Measurements from ENCODE around the gene ISOC1.

ISOC1 gene

DNA sequence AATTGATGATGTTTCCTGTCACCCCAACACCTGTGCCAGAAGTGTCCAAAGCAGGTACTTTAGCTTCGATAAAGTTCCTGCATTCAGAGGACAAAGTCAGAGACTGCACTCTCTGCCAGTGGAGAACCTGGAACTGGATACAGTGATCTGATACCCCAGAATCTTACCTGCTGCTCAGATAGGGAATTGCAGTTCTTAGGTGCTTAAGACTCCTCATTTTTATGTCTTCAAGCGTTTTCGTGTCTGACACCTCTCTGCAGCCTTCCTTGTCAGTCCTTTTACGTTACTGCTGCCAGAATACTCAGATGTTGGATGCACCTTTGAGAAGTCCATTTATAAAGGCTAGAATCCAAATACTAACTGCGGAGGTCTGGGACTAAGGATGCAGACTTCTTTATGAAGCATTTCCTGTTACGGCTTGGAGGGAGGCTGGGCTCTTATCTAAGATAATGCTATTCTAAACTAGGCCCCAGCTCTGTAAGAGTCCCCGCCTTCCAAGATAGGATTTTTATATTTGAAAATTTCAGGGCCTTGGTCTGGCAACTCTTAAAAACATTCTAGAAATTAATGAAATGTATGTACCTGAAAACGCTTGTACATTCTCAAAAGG lies 1.9 kb downstream of the ISOC1 start:
- no peak for DNase-seq

DNA sequence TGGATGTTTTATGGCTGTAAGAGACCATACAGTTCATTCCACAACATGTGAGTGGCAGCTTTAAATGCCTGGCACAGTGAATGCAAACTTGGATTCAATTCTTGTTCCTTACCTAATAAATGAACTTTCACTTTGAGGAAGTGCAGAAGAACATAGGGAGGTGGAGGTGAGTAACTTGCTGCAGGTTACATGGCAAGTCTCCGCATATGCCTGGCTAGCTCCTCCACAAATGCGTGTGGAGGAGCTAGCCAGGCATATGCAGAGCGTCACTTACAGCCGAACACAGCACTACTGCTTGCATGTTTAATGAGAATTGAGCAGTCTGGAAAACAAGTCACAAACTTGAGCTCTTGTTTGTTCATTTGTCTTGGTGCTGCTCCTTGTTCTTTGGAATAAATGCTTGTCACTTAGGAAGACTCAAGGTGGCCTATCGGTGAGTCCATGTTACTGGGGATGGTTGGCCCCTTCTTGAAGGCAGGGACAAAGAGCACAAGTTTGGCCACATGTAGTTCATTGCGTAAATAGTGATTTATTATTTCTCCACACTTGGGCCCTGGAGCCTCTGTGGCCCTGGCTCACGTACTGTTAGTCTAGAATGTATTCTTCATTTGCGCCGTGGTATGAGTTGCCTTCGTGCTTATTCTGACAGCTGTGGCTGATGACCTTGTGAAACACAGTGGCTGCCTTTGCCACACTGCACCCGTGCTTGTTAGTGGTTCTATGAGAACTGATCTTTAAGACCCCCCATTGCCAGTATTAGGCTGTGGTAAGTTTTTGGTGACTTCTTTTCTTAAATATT lies 3.1 kb downstream of the ISOC1 start:
- DNase-seq, result no peak

DNA sequence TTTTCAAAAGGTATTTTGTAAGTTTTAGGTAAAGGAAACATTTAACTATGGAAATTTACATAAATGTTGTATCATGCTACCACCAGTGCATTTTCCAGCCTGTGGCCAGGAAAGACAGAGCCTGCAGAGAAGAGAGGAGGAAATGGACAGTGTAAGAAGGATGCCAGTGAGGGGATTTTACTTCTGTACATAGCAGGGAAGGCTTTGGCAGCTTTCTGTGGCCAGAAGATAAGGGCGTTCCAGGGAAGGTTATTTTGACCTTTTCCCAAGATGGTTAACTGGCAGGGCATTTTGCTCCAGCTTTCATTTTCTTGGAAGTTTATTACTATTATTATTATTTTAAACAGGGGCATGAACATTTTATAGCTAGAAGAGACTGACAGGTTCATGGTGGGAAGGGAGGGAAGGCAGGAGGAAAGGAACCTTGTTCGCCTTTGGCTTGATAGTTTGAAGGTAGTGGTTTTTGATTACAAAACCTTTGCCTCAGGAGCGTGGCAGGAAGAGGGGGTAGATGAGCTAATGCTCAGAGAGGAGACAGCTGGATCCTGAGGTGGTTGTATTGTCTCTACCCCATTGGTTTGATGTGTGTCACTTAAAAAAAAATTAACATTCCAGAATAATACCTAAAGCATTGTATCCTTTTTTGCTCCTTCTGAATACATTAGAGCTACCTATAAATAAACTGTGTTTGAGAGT lies 4.1 kb downstream of the ISOC1 start:
- DNase-seq, result no peak

DNA sequence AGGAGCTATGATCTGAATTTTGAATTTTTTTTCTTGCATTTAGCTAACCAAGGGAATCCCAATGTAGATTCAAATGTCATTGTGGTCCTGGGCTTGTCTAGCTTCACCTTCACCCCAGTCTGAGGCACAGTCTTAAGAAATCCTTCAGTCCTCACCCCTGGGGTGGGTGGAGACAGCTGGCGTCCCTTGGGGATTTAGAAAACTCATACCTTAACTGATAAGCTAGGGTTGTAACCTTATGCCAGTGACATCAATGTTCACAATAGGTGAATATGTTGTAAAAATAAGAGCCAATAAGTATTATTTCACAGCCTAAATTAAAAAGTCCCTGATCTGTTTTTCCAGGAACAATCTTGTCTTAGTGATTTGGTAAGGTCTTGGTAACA lies 4.6 kb downstream of the ISOC1 start:
- no peak for DNase-seq

DNA sequence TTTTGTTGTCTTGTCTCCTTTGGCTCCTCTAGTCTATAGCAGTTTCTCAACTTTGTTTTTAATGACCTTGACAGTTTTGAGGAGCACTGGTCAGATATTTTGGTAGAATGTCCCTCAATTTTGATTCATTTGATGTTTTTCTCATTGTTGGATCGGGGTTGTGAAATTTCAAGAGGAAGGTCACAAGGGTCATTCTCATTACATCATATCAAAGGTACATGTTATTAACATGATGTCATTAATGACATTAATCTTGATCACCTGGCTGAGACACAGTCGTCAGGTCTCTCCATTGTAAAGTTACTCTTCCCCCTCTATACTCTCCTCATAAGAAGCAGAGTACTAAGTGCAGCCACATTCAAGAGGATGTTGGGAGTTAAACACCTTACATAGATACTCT lies 7.2 kb downstream of the ISOC1 start:
- DNase-seq, result no peak

DNA sequence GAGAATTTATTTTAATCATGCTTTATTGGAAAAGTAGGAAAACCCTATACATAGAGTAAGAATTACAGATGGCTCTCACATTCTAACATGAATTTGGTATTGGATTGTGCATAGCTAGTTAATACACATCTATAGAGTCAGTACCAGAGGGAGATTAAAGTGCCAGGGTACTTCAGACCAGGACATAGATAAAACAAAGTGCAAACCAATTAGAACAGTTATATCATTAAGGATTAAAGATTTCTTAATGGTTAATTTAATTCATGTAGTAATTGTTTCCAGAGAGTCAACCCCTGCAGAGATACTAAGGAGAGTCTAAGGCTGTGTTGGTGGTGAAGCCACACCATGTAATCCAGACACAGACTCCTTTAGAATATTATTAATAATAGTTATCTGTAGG lies 8.8 kb downstream of the ISOC1 start:
- no peak for DNase-seq

DNA sequence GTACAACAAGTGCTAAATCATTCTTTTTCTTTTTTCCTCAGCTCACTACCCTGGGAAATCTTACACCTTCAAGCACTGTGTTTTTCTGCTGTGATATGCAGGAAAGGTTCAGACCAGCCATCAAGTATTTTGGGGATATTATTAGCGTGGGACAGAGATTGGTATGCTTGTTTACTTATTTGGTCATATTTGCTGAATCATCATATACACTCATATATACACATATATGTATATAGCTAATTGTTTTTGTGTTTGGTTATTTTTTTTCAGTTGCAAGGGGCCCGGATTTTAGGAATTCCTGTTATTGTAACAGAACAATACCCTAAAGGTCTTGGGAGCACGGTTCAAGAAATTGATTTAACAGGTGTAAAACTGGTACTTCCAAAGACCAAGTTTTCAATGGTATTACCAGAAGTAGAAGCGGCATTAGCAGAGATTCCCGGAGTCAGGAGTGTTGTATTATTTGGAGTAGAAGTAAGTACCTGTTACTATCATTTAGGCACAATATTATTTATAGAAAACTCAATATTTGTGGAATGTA lies 10.4 kb downstream of the ISOC1 start:
- DNase-seq, result no peak

DNA sequence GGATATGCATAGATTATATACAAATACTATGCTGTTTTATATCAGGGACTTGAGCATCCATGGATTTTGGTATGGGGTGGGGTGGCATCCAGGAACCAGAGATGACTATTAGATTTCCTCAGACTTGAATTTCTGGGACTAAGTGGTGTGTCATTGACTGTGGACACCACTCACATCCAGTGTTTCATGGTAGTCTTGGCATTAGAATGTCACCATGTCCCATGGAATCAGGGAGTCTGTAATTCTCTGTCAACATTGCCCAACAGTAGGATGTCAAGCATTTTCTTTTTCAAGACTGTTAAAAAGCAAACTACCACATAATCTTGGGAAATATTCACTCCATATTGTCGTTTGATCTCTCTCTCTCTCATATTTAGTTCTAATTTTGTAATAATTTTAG lies 13.1 kb downstream of the ISOC1 start:
- no peak for DNase-seq

DNA sequence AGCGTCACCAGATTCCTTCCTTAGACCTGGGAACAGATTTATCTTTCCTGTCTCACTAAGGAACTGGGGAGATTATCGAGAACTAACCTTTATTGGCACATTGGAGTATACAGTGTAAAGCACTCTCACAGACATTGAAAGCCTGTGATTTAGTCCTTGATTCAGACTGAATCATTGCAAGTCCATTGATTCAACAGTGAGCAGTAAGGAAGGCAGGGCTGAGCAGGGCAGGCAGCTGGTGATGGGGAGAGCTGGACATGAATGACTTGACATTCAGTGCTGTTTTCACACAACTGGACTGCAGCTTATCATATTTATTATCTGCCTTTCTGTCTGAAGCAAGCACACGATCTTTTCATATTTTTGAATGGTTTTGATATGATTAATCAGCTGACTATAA lies 16.2 kb downstream of the ISOC1 start:
- no peak for DNase-seq

DNA sequence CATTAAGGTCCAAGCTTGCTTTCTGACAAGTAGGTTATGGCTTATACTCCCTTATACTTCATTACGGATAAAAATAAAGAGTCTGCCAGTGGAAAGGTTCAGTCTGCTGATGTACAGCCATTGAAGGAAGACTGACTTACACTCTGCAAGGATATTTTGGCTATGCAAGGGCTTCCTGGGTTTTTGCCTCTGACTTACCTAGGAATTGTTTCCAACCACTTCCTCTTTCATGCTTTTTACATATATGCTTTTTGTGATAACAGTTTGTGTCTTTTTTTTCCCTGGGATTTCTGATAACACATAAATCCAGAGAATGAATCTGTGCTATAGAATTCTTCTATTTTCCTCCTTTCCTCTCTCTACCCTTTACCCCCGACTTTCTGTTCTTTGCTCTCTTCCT lies 16.8 kb downstream of the ISOC1 start:
- DNase-seq, result no peak

DNA sequence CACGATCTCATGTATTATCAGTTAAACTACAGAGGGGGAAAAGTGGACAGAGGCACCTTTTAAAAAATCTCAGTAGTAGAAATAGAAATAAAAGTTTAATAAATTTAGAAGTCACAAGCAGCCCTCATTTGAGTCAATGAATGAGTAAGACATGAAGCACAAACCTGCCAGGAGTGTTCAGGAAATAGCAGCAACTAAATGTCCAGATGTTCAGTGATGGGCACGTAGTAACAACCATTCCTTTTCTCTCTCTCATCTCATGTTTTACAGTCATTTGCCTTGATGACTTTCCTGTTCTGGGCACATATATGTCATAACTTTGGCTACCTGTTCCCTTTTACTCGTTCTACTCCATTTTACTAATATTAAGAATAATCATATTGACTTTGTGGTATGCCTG lies 17.7 kb downstream of the ISOC1 start:
- DNase-seq, result no peak

DNA sequence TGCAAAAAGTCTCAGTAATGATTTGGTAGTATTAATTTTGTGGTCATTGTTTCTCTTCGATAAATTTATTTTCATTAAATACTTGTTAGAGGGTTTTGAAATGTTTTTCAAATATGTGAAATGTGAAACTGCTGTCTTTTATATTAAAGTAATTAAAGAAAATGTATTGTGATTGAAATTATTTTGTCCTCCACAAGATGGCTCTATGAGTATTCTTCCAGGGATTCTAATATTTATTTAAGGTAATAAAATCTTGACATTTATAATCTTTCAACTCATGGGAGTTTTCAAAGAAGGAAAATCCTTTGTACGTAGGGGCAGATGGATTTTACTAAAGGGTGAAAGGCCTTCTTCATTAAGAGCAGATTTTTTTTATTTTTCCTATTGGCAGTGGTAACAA lies 19.3 kb downstream of the ISOC1 start:
- DNase-seq, result no peak

DNA sequence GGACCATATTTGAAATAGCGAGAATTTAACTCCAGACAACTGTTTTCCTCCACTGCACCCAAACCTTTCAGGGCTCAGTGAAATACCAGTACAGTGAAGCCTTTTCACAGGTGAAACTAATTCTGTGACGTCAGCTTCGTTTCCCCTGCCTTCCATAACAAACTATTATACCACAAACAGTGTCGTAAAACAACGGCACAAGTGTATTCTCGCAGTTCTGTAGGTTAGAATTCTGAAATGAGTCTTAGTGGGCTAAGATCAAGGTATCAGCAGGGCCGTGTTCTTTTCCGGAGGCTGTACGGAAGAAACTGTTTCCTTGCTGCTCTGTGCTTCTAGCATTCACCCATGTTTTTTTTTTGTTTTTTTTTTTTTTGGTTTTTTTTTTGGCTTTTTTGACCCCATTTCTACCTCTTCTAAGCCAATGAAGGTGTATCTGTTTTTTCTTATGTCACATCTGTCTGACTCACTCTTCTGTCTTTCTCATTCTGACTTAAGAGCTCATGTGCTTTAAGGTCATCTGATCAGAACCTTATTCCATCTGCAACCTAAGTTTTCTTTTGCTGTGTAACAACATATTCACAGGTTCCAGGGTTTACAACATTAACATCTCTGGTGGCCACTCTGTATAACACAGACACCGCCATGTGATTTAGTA lies 20.1 kb downstream of the ISOC1 start:
- DNase-seq, result no peak

DNA sequence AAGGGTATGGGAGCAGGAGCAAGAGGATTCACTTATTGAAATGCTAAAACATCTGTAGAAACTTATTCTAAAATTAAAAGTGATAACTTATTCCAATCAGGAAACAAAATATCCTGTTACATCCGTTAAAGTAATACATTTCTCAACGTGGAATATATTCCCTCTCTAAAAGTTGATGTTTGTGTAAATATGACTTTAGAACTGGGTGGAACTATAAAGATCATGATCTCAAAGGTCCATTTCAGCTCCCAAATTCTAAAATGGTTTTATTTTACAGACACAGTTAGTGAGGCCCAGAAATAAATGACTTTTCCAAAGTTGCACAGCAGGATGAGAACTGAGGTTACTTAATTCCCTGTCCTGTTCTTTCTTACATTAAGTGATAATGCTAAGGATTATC lies 21.1 kb downstream of the ISOC1 start:
- DNase-seq, result no peak

DNA sequence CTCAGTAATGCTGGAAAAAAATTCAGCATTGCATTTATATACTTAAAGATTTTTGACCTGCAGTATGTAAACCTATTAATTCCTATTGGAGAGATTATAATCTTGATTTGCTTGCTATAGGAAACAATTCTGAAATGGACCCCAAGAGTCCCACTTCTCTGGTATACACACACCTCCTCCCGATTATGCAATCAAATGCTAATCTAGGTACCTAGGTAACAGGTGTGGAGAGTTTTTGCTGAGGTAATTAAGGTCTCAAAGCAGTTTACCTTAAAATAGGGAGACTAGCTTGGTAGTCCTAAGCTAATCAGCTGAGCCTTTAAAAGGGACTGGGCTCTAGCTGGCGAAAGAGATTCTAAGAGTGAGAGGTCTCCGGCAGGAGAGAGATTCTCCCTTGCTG lies 22.2 kb downstream of the ISOC1 start:
- no peak for DNase-seq

DNA sequence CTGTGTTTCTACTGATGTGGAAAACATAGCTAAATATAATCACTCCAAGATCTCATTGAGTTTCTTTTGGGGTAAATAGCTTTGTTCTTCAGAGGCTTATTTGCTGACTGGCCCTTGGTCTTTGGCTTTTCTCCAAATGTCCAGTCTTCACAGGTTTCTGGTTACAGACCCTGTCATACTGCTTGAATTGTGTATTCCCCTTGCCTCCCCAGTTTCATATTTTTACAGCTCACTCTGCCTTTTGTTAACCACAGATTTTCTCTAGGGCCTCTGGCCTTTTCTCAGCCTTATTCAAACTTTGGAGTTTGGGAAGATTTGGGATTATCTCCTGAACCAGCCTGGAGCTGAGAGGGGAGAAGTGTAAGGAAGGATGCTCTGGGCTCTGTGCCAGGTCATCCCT lies 23.9 kb downstream of the ISOC1 start:
- DNase-seq, result no peak

DNA sequence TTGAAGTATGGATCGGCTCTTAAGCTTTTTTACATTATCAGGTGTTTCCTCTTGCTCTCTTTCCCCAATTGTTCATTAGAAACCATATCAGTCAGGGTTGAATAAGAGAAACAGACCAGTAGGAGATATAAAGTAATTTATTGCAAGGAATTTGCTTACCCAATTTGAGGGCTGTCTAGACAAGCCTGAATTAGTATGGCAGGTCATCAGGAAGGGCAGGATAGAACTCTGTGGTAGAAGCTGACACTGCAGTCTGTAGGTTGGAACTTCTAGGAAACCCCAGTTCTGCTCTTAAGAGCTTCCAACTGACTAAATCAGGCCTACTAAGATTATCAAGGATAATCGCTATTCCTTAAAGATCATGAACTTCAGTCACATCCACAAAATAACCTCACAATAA lies 24.3 kb downstream of the ISOC1 start:
- DNase-seq, result no peak

DNA sequence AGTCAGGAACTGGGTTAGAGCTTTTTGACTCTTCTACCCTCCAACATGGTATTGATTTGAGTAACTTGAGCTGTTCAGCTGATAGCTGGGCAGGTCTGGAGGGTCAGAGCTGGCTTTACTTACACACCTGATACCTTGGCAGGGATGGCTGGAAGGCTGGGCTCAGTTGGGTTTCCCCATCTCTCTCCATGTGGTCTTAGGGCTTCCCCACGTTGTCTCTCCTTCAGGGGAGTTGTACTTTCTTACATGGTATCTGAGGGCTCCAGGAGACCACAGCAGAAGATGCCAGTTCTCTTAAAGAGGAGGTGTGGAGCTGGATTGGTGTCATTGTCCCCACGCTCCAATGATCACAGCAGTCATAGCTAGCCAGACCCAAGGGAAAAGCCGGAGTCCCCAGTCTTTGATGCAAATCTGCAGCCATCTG lies 25.6 kb downstream of the ISOC1 start:
- no peak for DNase-seq

DNA sequence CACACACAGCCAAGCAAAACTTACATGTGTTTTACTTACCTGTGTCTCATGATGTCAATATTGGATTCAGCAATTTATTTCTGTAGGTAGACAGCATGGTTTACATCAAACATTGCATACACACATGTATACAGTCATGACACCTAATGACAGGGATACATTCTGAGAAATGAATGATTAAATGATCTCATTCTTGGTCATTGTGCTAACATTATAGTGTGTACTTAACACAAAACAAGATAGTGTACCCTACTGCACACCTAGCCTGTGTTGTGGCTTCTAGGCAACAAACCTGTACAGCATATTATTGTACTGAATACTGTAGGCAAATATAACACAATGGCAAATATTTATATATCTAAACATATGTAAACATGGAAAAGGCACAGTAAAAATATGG lies 28.0 kb downstream of the ISOC1 start:
- no peak for DNase-seq

DNA sequence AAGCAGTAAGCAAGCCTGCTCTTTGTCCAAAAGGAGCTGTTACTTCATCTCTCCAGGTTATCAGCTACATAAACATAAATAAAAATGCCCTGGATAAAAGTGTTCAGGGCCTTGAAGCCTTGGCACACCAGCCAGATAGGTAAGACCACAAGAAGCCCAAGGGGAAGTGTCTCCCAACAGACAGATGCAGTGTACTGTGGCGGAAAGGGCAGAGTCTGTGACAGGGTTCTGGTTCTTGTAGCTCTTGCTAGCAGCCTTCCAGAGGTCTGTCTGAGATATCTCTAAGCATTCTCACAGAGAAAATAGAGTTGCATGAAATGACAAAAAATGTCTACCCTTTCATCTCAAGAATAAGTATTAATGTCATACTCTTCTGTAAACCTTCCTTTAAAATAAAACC lies 30.1 kb downstream of the ISOC1 start:
- no peak for DNase-seq

DNA sequence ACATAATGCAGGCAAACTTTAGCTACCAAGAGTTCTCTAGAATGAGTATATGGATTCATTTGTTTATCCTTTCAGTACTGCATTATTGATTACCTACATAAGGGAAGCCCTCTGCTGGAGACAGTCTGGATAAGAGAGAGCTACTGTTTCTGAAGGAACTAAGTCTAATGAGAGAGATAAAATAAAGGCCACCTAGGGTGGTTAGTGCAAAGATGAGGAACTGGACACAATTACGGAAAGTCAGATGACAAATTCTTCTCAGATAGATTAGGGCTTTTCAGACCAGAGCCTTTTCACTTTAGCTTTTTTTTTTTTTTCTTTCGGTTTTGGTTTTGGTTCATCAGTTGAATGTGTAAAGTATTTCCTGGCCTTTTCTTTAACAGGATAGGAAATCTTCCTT lies 31.3 kb downstream of the ISOC1 start:
- DNase-seq, result peak in 1 of 2 donors; percentile 32

DNA sequence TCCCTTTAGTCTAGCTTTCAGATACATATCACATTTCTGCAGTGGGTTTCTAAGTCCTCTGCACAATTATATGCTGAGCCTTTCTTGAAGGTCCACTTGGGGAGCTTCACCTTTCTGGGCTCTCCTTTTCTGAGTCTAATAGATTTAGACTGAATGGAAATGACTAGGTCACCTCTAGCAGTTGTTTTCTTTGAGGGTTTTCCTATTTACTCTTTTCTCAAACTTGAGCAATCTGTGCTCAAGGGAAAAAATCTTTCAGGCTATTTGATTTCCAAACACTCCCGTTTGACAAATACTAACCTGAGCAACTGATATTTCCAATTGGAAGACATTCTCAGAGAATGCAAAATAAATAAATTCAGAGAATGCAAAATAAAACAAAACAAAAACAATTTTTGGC lies 39.0 kb downstream of the ISOC1 start:
- no peak for DNase-seq

DNA sequence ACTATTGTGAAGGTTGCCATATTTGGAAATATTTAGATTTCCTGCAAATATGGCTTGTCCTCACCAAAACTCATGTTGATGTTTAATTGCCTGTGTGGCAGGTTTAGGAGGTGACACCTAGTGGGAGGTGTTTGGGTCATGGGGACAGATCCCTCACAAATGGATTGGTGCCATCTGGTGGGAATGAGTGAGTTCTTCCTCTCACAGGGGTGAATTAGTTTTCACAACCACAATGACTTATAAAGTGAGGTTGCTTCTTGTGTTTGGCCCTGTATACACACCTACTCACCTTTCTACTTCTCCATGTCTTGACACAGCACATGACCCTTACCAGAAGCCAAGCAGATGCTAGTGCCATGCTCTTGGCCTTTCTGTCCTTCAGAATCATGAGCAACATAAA lies 41.1 kb downstream of the ISOC1 start:
- DNase-seq, result no peak

DNA sequence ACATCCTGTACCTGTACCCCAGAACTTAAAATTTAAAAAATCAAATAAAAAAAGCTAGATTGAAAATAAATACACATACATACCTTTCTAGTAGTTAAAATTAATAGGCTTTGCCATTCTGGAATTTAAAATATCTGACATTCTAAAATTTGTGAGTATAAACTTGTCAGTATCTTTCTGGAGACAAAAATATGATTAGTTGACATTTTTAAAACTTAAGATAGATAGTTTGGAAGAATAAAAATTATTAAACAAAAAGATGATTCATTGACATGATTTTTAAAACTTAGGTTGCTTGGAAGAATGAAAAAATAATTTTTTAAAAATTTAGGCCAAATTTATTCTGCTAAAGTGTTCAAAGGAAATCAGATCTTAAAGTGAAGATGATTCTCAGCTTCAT lies 43.1 kb downstream of the ISOC1 start:
- no peak for DNase-seq

All from bone marrow (tissue), 2 donors.